Ascending aorta (tissue), 2 donors: ENCODE measurements around the gene VAPA. TPM values are rescaled to one million over a fixed set of nuclear protein-coding genes. Genes with fewer than 3 reads are reported as not detected.

Experiments
- DNase-seq, 2 donors: peaks; one replicate each; pipeline ENCODE4 v3.0.0-alpha.2; 2019; ENCODE audit warnings: low spot score in 2 of 2
- H3K27ac ChIP-seq, 2 donors: fragments of 200-600 bp; sonication (generic); one replicate each; pipeline ENCODE4 v1.5.1; 2016 to 2017; ENCODE audit warnings: mild to moderate bottlenecking in 1 of 2
- H3K27me3 ChIP-seq: fragments of 200-600 bp; sonication (generic); one replicate; pipeline ENCODE4 v1.5.1; 2017
- H3K36me3 ChIP-seq, 2 donors: fragments of 200-600 bp; sonication (generic); one replicate each; pipeline ENCODE4 v1.5.1; 2016
- H3K4me1 ChIP-seq, 2 donors: fragments of 200-600 bp; sonication (generic); one replicate each; pipeline ENCODE4 v1.5.1; 2016 to 2017; ENCODE audit warnings: mild to moderate bottlenecking in 1 of 2
- H3K4me3 ChIP-seq, 2 donors: fragments of 200-600 bp; sonication (generic); one replicate each; pipeline ENCODE4 v1.5.1; 2016 to 2017; ENCODE audit warnings: mild to moderate bottlenecking in 1 of 2
- H3K9me3 ChIP-seq, 2 donors: fragments of 200-600 bp; sonication (generic); one replicate each; pipeline ENCODE4 v1.5.1; 2016
- CTCF ChIP-seq, 3 experiments: fragments of 200-600 bp in 2 of 3; fragments of 450-650 bp in 1 of 3; sonication (generic) in 2 of 3; IDR thresholded peaks; one replicate each; pipeline ENCODE4 v1.5.1; 2016 to 2019; ENCODE audit warnings: antibody characterized with exemption in 3 of 3, mild to moderate bottlenecking in 1 of 3, moderate library complexity in 1 of 3
- intact Hi-C: fragments of 100-400 bp; cut with DNase I; formaldehyde crosslinking; loops from one replicate; pipeline ENCODE4 v1.15.1; 2023
- total RNA-seq: library from RNA; depleted of rRNA; stranded (reverse); fragments of >200 nt; gene quantifications from one replicate; pipeline ENCODE4 v1.1.0, GENCODE V29; 2016

Gene VAPA
- total RNA-seq, 1 donor from 2014 or later = 109 TPM

- H3K9me3 ChIP-seq = no peaks in the 10 kb centered on the region
- no peak for TF ChIP-seq CTCF (IDR thresholded peaks at IDR 0.05)
- H3K27me3 ChIP-seq = no peaks in the 10 kb centered on the region
- H3K4me3 ChIP-seq = no peak overlapping the region
- intact Hi-C loops = no loop called here
- H3K4me1 ChIP-seq = peaks cover 0 to 6% of the 10 kb centered on the region in 2 donors
- H3K27ac ChIP-seq = no peak overlapping the region
- DNase-seq = no peak
- no peaks in the 10 kb centered on the region for H3K36me3 ChIP-seq
Measured at GRCh38 chr18:9878783-9879242, 35.0 kb upstream of the VAPA start.

GRCh38 chr18:9884090-9884489 is 29.7 kb upstream of the VAPA start:
- TF ChIP-seq CTCF (IDR thresholded peaks at IDR 0.05) = no peak
- H3K4me3 ChIP-seq = no peak overlapping the region
- no peaks in the 10 kb centered on the region for H3K4me1 ChIP-seq
- DNase-seq = no peak
- intact Hi-C loops = no loop called here
- no peak overlapping the region for H3K27ac ChIP-seq
- no peaks in the 10 kb centered on the region for H3K9me3 ChIP-seq
- H3K36me3 ChIP-seq = no peaks in the 10 kb centered on the region
- no peaks in the 10 kb centered on the region for H3K27me3 ChIP-seq

GRCh38 chr18:9884532-9885140 is 29.2 kb upstream of the VAPA start:
- Histone ChIP-seq H3K36me3 (no peaks in the 10 kb centered on the region), H3K4me3 (no peak overlapping the region), H3K4me1 (no peaks in the 10 kb centered on the region), H3K9me3 (no peaks in the 10 kb centered on the region), H3K27me3 (no peaks in the 10 kb centered on the region), H3K27ac (no peak overlapping the region)
- TF ChIP-seq CTCF (IDR thresholded peaks at IDR 0.05) = no peak
- no peak for DNase-seq
- intact Hi-C loops = no loop called here

- no peak for TF ChIP-seq CTCF (IDR thresholded peaks at IDR 0.05)
- Histone ChIP-seq H3K27ac (no peak within 1 kb of the TSS), H3K36me3 (no peaks in the 10 kb centered on the region), H3K27me3 (no peaks in the 10 kb centered on the region), H3K4me1 (no peaks in the 10 kb centered on the region), H3K9me3 (no peaks in the 10 kb centered on the region), H3K4me3 (no peak within 1 kb of the TSS)
- intact Hi-C loops = no loop called here
- no peak for DNase-seq
Measured at GRCh38 chr18:9885170-9886004, 28.4 kb upstream of the VAPA start, which contains the start of gene TXNDC2. TXNDC2 (plus strand) TSS chr18:9885973; CDS start chr18:9886681, 708 bp downstream.

- no peaks in the 10 kb centered on the region for H3K27me3 ChIP-seq
- no peaks in the 10 kb centered on the region for H3K36me3 ChIP-seq
- no peak overlapping the region for H3K27ac ChIP-seq
- no peak for TF ChIP-seq CTCF (IDR thresholded peaks at IDR 0.05)
- no peak overlapping the region for H3K4me3 ChIP-seq
- H3K4me1 ChIP-seq = no peaks in the 10 kb centered on the region
- intact Hi-C loops = no loop called here
- no peak for DNase-seq
- no peaks in the 10 kb centered on the region for H3K9me3 ChIP-seq
Measured at GRCh38 chr18:9886005-9886348, 27.8 kb upstream of the VAPA start.
